Dermis microvascular lymphatic vessel endothelial cell (primary cell): ENCODE data around the gene MZF1. TPM values are rescaled to one million over a fixed set of nuclear protein-coding genes. Genes with fewer than 3 reads are reported as not detected.

Source experiments
- DNase-seq, 2 donors: peaks; one replicate each; pipeline versions ENCODE4 v3.0.0 to v3.0.0-alpha.2; 2010; ENCODE audit warnings: low read depth in 2 of 2
- total RNA-seq: library from RNA; depleted of rRNA; stranded (reverse); fragments of >200 nt; gene quantifications from 2 replicates; pipeline ENCODE4 v1.2.1, GENCODE V29; 2014

MZF1 gene
- total RNA-seq, 1 donor from 2014 or later: 5.1 TPM

GRCh38 chr19:58570770-58571574 lies 2.2 kb downstream of the MZF1 start:
- DNase-seq: no peak

- no peak for DNase-seq
Observed at GRCh38 chr19:58569943-58570670, 3.0 kb downstream of the MZF1 start.

GRCh38 chr19:58569191-58569942 lies 3.8 kb downstream of the MZF1 start:
- no peak for DNase-seq

GRCh38 chr19:58568453-58569130 lies 4.5 kb downstream of the MZF1 start:
- DNase-seq: no peak

GRCh38 chr19:58566989-58567388 lies 6.1 kb downstream of the MZF1 start:
- DNase-seq: no peak

- no peak for DNase-seq
Observed at GRCh38 chr19:58563823-58564222, 9.3 kb downstream of the MZF1 start.

DNA sequence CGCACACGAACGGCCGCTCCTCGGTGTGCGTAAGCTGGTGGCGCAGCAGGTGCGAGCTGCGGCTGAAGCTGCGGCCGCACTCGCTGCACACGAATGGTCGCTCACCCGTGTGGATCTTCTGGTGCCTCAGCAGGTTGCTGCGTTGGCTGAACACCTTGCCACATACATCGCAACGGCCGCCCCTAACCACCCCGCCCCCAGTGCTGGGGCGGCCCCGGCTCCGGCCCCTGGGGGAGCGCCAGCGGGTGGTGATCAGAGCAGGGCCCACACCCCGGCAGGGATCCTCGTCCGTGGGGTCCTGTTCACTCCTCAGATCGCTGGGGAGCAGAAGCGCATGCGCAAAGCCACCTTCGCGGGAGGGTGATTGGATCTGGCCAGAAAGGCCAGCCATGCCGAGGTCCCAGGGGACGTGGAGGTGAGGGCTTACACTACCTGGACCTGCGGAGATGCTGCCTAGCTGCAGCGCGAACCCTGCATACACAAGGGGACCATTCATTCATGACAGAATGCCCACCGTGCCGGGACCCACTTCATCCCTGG lies 10.0 kb downstream of the MZF1 start:
- DNase-seq: no peak

DNA sequence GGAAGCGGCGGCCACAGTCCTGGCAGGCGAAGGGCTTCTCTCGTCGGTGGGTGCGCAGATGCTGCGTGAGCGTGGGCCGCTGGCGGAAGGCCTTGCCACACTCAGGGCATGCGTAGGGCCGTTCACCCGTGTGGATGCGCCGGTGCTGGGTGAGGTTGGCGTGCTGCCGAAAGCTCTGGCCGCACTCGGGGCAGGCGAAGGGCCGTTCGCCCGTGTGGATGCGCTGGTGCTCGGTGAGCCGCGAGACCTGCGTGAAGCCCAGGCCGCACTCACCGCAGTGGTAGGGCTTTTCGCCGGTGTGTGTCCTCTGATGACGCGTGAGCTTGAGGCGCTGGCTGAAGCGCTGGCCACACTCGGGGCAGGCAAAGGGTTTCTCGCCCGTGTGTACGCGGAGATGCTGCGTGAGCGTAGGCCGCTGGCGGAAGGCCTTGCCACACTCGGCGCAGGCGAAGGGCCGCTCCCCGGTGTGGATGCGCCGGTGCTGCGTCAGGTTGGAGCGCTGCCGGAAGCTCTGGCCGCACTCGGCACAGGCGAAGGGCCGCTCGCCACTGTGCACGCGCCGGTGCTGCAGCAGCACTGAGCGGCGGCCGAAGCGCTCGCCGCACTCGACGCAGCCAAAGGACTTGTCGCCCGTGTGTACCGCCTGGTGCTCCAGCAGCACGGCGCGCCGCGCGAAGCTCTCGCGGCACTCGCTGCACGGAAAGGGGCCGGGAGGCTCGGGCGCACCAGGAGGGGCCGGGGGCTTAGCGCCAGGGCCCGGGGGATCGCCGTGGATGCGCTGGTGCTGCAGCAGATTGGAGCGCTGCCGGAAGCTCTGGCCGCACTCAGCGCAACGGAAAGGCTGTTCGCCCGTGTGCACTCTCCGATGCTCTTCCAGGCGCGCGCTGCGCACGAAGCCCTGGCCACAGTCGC lies 10.8 kb downstream of the MZF1 start:
- peak in 1 of 2 donors; percentile 35 for DNase-seq

DNA sequence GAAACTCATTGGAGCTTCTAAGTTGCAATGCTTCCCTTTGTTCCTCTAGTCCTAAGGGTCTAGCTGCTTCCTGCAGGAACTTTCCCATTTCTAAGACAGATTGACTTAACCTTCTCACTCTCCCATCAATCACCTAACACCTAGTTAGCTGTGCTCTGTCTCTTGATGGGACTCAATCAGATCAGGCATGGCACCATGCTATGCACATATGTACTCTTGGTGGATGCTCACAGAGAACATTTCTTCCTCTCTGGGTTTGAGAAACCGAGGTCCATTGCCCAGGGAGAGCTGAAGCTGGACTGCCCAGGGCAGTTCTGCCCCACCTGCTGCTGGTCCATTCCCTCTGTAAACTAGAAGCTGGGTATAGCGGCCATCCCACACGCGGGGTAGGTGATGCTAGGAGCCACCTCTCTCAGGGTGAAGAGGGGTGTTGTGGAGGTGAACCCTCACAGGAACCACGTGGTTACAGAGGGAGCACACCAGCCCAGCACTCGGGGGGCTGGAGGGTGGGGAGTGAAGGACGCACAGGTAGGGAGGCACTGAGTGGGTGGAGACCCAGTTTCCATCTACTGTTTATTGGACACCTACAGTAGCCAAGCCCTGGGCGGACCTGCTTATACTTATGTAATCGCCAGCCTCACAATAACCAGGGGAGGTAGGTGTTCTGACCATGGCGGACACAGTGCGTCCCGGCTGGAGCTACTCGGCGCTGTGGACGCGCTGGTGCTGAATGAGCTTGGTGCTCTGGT lies 11.6 kb downstream of the MZF1 start:
- DNase-seq: no peak

- no peak for DNase-seq
Observed at GRCh38 chr19:58560921-58561320, 12.2 kb downstream of the MZF1 start.

DNA sequence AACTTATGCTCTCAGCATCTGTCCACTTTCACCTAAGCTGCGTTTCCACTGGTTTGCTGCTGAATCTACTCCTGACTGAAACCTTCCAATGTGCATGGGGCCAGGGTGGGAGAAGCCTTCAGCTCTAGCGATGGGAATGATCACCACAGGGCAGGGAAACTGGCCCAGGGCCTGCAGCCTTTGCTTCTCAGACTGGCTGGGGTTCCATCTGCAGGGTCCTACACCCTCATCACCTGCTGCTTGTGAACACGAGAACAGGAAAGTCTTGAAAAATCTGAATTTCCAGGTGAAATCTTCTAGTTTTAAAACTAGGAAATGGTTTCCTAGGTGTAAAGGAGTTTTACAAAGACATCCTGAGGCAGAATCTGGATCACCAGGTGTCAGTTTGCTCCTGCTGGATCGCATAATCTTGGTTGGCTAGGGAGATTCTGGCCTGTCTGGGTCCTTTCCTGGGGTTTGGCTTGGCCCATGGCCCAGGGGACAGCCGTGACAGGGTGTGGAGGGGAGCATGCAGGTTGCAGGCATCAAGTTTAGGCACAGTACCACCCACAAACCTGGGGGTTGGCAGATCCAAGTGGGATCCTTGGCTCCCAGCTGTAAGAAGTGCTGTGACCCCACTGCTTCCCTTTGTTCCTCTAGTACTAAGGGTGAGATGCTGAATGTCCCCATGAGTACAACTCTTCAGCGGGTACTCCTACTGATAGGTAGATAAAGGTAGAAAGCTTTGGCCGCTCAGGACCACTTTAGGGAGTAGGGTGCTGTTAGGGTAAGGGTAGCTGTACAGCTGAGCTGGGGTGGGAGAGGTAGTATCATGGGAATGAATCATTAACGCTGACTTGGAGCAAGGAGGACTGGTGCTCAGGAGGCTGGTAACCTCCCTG lies 12.9 kb downstream of the MZF1 start:
- no peak for DNase-seq

DNA sequence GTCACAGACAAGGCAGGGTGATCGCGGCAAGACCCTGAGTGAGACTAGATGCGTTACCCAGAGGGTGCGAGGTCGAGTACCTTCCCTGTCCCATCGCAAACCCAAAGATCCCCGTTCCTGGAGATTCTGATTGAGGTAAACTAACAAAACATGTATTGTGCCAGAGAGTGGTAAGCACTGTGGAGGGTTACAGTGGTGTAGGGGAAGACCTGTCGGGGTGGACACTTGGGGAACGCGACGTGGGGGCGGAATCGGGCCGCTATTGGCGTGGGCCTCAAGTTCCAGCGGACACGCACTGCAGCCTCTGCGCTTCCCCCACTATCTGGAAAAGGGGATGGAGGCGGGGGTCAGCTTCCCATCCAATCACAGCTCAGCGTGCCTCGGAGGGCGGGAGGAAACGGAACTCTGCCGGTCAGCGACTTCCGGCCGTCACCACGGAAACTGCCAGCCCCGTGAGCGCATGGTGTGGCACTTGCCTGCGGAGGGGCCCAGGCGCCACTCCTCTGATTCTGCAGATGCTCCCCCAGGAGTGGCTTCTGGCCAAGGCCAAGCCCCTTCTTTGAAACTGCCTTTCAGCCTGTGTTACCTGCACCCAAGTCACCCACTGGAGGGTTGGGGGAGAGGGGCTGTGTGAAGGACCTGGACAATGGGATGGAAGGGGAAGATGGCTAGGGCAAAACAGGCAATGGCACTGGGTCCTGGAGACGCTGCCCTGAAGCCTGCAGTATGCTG lies 13.7 kb downstream of the MZF1 start:
- DNase-seq: peak; percentile 84 to 90

DNA sequence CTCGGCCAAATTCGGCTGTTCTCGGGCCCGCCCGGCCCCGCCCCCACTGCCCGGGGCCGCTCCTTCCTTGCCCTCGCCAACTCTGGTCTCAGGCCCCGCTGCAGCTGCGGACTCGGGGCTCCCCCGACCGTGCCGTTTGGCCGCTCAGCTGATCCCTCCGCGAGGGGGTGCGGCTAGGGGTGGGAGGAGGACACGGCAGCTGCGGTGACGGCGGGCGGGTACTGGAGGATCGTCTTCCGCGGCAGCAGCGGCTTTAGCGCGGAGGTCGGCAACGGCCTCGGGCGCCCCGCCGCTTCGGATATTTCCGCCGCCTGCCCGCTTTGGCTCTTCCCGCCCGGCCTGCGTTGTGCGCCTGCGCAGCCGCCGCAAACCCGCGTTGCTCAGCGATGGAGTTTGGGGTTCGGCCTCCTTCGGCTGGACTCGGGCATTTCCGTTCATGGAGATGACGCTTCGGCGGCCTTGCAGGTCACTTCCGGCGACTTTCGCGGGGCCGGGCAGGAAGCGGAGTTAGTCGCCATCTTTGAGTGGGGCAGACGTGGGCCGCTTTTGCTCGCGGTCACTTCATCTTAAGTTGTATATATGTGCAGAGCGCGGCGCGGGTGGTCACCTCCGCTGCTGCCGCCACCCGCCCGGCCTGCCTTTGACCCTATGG lies 14.4 kb downstream of the MZF1 start:
- DNase-seq: peak; percentile 97 to 99

- peak in 1 of 2 donors; percentile 62 for DNase-seq
Observed at GRCh38 chr19:58558066-58558622, 15.0 kb downstream of the MZF1 start, which contains the start of gene UBE2M. Gene UBE2M, minus strand, starts transcription at chr19:58558611. Its CDS starts 230 bp downstream, at chr19:58558381.

- no peak for DNase-seq
Observed at GRCh38 chr19:58557221-58558065, 15.7 kb downstream of the MZF1 start.
